Ishikawa (cell line): ENCODE measurements around the gene BMPR1A.

Experiments used
- NFIC ChIP-seq: IDR thresholded peaks from 2 replicates; pipeline ENCODE4 v1.6.1; 2012
- REST ChIP-seq: IDR thresholded peaks from 2 replicates; pipeline ENCODE4 v1.6.1; 2012; ENCODE audit warnings: low read depth, mild to moderate bottlenecking
- TF ChIP-seq, protein P1 (sequence below): IDR thresholded peaks from 2 replicates; pipeline ENCODE4 v1.6.1; 2012

DNA sequence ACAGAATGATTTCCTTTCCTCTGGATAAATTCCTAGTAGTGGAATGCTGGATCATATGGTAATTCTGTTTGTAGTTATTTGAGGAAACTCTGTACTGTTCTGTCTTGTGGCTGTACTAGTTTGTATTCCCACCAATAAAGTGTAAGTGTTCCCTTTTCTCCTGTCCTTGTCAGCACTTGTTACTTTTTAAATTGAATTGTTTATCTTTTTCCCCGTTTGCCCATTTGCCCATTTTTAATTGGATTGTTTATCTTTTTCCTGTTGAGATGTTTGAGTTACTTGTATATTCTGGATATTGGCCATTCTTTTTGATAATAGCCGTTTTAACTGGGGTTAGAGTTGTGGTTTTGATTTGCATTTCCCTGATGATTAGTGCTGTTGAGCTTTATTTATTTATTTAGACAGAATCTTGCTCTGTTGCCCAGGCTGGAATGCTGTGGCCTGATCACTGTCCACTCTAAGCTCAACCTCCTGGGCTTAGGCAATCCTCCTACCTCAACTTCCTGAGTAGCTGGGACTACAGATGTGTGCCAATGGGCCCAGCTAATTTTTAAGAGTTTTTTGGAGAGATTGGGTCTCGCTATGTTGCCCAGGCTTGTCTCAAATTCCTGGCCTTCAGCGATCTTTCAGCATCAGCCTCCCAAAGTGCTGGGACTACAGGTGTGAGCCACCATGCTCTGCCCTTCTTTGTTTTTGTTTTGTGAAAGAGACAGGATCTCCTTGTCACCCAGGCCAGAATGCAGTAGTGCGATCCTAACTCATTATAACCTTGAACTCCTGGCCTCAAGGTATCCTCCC lies 23.0 kb downstream of the BMPR1A start:
- TF ChIP-seq NFIC (no peak), REST (no peak)
- TF ChIP-seq, protein P1, sequence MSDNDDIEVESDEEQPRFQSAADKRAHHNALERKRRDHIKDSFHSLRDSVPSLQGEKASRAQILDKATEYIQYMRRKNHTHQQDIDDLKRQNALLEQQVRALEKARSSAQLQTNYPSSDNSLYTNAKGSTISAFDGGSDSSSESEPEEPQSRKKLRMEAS, result no peak
